COLO668 (cell line): Measurements from ENCODE around the gene WNT10A.
A peak's percentile ranks its signal among the peaks of the same experiment; 100 is the strongest.

Experiments
- DNase-seq: peaks from one replicate; lab custom pipeline; 2025; ENCODE audit not compliant: unreplicated experiment; lab: John Stamatoyannopoulos, UW

WNT10A gene

DNA sequence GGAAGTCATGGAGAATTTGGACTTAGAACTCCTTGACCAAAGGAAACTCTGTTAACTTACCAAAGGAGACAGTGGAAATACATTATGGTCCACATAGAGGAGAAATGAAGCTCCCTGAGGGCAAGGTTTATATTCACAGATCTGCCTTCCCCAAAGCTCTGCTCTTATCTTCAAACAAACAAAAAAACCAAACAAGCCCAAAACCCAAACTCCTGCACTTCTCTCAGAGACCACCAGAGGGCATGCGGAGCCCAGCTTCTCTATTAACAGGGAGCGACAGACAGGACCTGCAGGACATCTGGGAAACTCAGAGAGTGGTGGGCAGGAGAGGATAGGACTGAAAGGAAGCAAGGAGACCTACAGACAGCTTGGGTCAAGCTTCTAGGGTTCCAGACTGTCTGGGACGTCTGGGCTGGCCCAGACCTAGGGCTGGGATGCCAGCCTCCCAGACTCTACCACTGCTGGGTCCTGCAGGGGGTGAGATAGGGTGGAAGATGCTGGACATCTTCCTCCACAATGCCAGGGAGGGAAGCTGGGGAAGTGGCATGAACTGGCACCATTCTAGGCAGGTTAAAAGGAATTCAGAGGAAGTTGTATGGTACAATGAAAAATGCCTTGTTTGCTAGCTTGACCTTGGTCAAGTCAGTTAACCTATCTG lies 4.0 kb upstream of the WNT10A start:
- DNase-seq: peak; percentile 71

DNA sequence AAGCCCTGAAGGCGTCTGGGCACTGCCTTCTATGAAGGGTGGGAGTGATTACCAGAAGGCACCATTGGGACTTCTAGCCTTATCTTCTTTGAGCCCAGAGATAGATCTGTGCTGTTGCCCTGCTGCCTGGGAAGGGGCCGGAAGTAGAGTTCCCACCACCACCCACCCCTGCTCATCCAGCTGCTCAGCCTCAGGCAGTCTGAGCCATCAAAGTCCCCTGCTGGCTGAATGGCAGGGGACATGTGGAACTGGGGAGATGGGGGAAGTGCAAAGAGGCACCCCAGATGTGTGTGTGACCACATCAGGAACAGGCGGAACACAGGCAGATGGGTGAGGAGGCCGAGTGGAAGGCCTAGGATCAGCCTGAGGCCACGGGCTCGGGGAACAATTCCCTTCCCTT lies 3.3 kb upstream of the WNT10A start:
- no peak for DNase-seq

DNA sequence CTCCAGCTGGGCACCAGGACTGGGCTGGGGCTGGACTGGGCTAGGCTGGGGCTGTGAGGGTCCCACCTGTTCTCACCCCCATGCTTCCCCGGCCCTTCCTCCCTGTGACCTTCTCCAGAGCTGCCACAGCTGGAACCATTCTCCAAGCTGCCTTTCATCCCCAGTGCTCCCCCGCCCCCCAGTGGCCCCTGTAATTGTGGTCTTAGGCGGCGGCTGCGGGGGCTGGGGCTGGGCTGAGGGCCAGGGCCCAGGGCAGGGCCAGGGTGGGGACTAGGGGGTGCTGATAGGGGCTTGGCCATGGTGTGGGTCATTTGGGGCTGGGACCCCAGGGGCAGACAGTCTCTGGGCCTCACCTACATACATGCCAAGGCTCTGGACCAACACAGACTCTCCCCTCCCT lies 2.8 kb upstream of the WNT10A start:
- DNase-seq: no peak

DNA sequence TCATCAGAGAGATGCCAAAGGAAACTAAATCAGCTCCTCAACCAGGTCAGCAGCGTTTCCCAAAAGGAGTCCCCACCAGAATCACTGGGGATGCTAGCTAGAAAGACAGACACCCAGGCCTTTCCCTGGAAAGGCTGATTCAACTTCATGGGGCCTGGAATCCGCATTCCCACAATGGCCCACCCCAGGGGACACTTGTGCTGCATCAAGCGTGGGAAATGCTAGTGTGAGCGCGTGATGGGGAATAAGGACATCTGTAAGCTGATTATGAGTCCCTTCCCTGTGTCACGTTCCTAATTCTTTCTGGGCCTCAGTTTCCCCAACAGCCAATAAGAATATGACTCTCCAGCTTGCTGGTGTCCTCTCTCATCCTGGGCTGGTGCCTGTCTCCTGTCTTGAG lies 2.2 kb upstream of the WNT10A start:
- DNase-seq: no peak

DNA sequence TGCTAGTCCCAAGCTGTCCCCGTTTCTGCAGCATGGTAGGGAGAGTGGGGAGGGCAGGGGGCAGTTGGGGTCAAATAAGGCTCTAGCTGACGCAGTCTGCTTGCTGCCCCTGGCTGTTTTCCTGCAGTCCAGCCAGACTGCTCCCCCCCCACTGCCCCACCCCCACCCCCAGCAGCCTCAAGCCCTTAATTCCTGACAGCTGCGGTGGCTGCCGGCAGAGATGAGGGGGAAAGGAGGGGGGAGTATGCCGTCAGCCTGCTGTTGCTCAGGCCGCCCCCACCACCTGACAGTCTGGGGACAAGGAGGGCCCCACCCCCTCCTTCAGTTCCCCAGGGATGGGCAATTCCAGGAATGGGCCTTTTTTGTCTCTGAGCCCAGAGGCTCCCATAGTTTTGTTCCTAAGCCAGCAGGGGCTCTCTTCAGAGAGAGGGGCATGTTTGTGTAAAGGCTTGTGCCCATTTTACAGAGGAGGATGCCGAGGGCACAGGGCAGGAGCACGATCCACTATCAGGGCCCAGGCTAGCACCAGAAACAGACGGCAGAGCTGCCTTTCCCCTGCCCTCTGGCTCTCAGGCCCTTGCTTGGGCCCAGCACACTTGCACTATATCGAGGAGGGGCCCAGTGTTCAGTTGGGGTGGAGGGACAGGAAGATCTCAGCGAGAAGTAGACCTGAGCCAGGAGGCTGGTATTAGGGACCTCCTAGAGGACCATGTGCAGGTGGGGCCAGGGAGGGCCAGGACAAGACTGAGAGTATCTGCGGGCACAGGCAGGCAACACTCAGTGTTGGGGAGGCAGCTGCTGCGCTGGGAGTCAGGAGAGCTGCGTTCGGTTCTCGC lies 1.5 kb upstream of the WNT10A start:
- peak; percentile 39 for DNase-seq

DNA sequence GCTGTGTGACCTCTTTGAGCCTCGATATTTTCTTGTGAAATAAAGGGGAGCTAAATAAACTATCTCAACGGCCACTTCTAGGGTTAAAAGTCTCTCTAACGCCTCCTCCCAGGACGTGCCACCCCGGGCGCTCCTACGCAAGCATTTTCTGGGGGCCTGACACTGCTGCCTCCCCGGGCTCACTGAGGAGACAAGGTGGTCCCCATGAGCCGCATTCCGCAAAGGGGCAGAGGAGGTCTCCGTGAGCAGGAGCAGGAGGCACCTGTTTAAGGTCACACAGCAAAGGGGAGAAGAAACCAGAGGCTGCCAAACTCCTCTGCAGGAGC lies 913 bp upstream of the WNT10A start:
- DNase-seq: no peak

DNA sequence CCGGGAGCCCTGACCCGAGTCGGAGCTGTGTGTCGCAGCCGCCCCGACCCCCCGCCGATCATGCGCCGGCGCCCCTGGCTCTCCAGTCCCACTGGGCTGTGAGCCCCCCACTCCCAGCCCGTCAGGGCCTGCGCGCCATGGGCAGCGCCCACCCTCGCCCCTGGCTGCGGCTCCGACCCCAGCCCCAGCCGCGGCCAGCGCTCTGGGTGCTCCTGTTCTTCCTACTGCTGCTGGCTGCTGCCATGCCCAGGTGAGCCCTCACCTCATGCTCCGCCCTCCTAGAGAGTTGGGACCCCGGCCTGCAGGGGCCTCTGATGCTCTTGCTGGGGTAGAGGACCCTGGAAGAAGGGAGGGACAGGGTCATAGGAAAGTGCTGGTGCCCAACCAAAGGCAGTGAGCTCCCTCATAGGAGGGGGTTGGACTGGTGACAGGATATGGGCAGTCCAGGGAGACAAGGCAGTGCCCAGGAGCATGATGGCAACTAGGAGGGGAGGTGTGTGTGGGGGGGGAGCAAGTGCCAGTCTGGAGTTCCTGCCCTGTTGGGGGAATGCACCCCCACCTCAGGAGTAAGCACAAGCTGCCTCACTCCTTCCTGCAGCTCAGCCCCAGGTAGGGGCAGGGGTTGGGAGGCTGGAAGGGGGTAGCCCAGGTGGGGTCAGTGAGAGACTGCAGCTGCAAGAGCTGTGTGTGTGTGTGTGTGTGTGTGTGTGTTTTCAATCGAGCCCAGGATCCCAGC lies 375 bp downstream of the WNT10A start:
- no peak for DNase-seq

DNA sequence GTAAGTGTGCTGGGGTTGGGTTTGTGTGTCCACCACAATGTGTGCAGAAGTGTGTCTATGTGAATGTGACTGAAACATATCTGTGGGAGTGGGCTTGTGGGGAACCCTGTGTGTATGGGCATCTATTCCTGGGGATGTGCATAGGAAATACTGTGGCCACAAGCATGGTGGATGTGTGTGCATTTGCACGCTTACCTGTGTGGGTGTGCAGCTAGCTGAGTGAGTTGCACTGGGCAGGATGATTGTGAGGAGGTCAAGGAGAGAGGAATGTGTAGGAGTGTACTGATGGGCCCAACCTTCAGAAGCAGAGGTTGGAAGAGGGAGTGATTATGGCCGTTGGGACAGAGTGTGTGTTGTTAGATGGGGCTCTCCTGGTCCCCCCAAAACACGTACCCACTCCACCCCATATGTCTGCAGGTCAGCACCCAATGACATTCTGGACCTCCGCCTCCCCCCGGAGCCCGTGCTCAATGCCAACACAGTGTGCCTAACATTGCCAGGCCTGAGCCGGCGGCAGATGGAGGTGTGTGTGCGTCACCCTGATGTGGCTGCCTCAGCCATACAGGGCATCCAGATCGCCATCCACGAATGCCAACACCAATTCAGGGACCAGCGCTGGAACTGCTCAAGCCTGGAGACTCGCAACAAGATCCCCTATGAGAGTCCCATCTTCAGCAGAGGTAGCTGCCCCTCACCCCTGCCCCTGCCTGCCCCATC lies 1.2 kb downstream of the WNT10A start:
- no peak for DNase-seq

DNA sequence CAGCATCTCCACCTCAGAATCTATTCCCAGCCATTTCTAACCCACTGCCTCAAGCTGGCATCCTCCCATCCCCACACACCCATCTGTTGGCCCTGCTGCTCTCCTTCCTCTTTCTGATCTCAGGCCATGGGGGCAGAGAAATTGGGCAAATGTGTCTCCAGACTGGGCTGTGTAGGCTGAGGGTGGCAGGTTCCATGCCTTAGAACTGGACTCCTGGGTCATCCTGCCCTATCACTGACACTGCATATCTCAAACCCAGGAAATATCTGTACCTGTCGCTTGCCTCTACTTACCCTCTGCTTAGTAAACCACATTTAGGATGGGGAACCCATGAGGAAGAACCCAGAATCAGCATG lies 1.8 kb downstream of the WNT10A start:
- no peak for DNase-seq

DNA sequence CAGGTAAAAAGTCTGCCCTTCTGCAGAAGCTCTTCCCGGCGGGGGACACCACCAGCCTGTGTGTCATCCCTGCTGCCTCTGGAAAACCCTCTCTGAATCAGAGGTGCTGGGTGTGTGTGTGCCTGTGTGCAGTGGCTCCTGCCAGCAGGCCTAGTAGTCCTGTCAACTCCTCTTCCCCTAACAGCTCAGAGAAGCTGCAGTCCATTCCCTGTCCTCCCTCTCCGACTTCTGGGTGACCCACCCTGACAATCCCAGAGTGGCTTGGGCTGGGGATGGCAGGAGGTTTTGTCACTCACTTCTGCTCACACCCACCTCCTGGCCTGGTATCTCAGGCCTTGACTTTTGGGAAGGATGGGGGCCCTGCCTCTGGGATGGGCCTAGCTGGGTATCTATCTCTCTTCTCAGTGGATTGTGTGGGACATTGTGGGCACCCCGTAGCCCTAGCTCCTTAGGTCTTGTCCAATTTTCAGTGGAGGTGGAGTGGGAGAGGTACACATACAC lies 2.3 kb downstream of the WNT10A start:
- DNase-seq: no peak

DNA sequence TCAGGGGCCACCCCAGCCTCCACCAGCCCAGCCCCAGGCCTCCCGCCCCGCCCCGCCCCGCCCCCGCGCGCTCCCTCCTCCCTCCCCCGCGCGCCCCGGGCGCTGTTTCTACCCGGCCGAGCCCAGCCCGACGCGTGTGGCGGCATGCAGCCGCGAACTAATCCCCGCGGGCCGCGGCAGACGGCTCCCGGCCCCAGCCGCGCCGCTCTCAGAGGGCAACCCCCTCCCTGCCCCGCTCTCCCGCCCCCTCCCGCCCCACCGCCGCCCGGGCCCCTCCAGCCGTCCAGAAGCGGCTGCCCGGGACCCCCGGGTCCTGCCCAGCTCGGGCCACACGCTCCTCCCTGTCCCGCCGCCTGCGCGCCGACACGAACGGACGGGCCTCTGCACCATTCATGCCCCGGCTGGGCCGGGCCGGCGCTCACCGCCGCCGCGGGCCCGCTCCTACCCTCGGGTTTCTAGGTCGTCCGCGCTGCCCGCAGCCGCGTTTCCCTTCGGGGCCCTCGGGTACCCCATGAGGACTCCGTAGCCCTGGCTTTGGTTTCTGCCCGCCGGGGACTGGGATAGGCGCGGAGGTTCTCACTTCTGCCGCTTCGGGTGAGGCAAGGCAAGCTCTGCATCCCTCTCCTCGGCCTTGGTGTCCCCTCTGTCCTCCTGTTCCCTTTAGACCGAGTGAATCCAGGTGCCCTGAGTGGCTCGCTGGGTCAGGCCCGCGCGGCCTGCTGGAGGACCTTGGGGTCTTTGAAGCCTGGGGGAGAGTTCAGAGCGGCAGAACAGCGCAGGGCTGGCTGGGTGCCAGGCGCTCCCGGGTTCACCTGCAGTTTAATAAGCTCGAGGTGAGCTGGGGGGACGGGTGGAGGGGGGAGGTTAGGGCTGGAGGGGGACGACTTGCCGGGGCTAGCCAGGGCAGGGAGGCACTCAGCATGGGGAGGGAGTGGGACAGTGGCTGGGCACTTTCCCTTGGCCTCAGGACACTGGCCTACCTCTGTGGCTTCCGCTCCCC lies 3.1 kb downstream of the WNT10A start:
- peak; percentile 65 for DNase-seq

DNA sequence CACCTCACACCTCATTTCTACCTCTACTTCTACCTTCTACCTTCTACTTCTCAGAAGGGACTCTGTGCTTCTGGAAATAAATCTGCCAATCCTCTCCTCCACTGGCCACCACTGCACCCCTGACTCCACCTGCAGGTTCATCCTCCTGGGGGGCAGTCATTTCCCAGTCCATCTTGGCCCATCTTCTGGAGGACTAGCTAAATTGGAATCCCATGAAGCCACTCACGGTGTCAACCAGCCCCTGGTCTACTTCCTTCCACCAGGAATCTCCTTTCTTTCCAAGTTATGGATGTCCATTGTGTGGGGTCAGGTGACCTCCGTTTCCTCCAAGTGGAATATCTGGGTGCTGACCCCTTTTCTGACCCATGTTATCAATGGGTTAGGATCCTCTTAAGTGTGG lies 3.9 kb downstream of the WNT10A start:
- DNase-seq: no peak

DNA sequence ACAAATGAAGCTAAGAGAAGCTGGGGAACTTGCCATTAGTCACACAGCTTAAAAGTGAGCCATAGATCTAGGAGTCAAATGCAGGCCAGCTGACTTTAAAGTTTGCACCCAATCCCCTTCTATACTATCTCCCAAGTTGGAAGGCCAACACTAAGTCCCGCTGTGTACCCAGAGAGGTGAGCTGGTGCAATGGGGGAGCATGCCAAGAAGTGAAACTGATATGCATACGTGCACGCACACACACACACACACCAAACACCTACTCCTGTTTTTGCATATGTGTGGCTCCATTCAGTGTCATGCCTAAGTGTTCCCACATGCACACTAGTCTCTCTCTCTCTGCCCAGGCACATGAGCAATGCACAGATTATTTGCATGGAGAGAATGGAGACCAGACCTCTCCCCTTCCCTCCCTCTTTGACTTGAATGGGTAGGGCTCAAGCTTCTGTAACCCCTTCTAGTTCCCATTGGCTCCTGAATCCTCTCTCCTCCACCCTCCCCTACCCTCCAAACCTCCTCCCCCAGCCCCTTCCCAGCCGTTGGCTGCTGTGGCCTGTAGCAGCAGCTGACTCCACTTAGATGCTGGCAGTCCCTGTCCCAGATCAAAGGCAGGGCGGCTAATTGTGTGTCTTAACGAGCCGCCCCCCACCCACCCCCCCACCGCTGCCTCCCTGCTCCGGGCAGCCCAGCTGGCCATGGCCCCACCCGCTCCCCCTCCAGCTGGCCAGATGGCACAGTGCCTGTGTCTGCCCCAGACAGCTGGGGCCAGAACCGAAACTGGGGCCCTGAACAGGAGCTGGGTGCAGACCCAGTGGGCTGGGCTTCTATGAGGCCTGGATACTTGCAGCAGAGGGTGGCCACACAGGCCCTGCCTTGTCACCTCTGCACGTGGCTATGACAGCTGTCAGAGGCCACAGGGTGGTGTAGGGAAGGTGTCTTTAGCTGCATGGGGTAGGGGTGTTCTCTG lies 5.6 kb downstream of the WNT10A start:
- DNase-seq: peak; percentile 65

DNA sequence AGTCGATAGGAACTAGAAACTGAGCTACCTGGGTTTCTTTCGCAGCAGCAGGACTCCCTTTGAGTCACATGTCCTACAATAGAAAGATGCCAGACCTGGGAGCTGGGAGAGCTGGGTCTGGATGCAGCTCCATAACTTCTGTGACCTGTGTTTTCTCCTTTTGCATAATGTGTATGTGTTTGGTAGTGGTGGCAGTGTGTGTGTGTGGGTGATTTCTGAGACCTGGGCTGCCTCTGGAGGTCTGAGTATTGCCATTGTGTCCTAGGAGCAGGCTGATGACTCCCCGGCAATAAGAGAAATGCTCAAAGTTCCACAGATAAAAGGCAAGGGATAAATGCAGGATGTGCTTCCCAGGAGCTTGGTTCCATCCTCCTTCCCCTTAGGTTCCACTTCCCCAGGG lies 6.4 kb downstream of the WNT10A start:
- DNase-seq: no peak

DNA sequence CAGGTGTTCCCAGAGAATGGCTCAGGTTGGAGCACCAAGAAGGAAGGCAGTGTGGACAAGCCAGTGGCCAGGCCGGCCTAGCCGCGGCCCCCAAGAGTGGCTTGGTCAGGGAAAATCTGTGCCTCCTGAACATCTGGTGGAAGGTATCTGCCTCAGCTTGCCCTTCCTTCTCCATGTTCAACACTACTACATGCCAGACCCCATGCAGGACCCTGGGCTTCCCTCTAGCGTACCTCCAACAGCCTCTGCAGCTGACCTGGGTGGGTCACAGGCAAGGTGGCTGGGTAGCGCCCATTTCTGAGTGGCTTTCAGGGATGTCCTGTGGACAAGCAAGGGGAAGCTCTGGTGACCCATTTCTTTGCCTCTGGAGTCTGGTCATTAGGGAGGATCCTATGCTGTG lies 7.7 kb downstream of the WNT10A start:
- DNase-seq: no peak

DNA sequence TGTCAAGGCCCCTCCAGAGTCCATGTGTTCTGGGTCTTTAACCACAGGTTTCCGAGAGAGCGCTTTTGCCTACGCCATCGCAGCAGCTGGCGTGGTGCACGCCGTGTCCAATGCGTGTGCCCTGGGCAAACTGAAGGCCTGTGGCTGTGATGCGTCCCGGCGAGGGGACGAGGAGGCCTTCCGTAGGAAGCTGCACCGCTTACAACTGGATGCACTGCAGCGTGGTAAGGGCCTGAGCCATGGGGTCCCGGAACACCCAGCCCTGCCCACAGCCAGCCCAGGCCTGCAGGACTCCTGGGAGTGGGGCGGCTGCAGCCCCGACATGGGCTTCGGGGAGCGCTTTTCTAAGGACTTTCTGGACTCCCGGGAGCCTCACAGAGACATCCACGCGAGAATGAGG lies 9.3 kb downstream of the WNT10A start:
- no peak for DNase-seq

DNA sequence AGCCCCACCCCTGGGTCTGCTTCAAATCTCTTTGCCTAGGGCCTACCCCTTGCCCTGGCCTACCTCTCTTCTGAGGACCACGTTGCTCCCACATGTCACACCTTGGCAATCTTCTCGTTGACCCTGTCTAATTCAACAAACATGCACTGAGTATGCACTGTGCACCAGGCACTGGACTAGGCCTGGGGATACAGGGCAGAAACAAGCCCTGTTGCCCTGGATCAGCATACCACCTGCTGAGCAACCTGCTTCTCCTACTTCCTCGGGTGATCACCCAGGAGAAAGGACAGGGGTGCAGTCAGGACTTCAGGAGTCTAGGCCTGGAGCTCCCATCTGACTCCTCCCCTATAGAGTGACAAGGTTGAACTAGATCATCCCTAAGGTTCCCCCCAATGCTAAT lies 9.7 kb downstream of the WNT10A start:
- DNase-seq: no peak

DNA sequence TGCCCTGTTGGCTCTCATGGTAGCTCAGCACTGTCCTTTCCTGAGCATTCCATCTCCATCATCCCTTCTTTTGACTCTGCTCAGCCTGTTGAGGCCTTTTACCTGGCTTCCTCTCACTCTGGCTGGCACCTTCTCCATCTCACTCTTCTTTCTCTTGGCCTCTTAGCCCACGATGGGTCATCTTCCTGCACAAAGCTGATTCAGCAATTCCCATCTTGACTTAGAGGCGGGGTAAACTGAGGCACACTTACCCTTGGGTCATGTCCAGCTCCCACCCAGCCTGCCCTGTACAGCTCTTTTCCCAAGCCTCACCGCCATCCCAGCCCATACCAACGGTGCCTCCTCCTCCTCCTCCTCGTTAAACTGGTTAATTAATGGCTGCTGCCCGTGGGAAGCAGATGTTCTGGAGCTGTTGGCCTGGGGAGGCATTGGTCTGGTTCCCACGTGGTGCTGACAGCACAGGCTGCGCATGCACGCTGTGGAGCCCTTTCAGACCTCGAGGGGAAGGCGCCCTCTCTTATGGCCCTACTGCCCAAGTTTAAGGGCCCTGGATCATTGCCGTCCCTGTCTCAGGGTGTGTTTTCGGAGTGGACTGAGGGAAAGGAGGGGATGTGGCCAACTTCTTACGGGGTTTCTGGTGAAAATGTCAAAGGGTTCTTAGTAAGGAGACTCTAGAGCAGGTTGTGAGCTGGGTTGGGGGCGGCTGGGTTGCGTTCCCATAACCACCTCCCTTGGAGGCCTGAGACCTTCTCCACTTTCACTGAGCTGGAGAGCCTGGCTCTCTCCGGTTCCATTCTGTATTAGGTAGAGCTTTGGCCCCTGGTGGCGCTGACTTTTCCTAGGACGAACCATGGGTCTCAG lies 10.9 kb downstream of the WNT10A start:
- no peak for DNase-seq
